ENCODE results near the gene FNDC3B.

The FNDC3B gene

DNA sequence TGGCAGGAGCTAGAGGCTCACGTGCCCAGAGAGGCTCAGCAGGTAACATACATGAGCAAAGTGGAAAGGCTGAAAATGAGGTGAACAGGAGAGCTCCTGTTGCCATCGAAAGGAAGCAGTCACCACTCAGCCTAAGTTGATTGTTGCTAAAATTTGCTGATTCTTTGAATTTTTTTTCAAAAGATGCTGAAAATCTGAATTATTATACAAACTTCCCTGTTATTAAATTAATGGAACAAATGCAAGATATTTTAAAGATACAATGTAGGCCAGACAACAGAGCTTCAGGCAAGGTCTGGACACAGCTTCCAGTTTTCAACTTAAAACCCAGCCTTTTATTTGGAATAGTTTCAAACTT is 257.6 kb downstream of the FNDC3B start:
- DNase-seq, result no peak

DNA sequence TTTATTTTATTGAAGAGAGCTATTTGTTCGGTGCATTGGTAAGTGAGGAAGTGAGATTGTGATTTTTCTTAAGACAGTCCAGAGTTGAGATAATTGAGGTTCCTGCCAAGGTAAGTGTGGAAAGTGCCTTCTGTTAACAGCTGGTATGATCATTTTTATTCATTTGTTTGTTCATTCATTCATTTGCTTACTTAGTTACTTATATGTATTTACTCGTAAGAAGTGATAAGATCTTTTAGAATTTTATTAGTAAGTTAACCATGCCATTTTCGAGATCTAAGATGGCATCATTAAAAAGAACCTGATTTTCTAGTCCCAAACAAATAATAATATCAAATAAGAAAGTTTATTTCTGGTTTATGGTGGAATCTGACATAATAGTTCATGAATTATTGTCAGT is 258.9 kb downstream of the FNDC3B start:
- no peak for DNase-seq

GRCh38 chr3:172300187-172300586 is 260.8 kb downstream of the FNDC3B start:
- no peak for DNase-seq

GRCh38 chr3:172300862-172301261 is 261.5 kb downstream of the FNDC3B start:
- DNase-seq, result no peak

GRCh38 chr3:172302203-172302602 is 262.8 kb downstream of the FNDC3B start:
- no peak for DNase-seq

DNA sequence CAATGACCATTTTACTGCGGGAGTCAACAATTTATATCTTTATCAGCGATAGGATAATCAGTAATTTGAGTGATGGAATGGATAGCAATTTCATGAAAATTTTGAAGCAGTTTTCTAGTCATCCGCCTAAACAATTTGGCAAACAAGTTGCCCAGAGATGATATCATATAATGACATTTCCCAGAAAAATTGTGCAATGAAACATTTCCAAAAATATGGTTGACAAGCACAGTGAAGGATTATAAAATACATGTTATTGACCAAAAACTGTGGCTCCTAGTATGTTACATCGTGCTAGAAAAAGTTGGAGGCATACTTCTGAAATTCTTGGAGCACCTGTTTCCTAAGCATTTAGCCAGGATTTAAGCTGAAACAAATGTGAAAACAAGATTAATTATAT is 263.8 kb downstream of the FNDC3B start:
- DNase-seq, result no peak

GRCh38 chr3:172303941-172304558 is 264.7 kb downstream of the FNDC3B start:
- no peak for DNase-seq

GRCh38 chr3:172305552-172305951 is 266.2 kb downstream of the FNDC3B start:
- DNase-seq, result no peak

DNA sequence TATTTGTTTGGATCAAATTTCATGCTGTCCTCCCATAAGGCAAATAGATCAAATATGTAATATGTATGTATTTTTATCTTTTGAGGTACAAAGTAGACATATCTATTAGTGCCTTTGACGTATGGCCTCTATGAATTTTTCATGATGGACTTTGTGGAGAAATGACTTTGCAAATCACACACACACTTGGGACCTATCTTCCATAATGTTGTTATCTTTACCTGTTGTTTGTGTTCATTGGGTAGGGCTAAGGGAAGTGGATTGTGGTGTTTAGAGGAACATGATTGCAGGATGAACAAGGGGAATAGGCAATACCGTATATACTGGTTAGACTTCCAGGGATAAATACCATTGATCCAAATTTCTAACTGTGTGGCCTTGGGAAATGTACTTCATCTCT is 266.6 kb downstream of the FNDC3B start:
- DNase-seq, result no peak

GRCh38 chr3:172307141-172307560 is 267.8 kb downstream of the FNDC3B start:
- DNase-seq, result no peak

DNA sequence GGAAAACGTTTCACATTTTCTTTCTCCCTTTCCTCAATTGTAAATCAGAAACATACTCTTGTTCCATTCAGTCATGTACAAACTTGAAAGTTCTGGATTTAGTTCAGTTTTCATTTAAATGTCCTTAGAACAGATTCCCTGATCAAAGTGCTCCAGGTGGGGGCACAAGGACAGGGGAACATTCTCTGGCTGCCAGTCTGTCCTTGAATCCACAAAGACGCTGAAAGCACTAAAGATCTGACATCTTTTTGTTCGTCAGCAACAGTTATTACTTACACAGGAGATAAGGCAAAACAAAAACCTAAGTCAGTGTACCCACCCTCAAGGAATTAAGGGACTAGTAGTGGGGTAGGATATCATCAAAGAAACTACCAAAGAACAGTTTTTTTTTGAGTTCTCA is 269.7 kb downstream of the FNDC3B start:
- DNase-seq, result no peak

GRCh38 chr3:172309741-172310427 is 270.5 kb downstream of the FNDC3B start:
- no peak for DNase-seq

DNA sequence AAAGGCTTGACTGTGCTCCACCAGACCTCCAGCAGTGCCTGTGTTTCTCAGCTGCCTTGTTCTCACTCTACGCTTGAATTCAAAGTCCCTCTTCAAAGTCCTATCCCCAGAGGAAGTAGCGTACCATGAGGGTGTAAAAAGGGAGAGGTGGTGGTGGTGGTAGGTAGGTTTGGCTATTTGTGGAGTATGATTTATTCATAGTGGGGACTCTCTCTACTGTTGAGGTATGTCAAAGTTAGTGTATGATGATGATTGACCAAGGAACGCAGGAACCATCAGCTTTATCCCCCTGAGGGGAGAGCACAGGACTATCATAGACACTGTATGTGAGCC is 271.0 kb downstream of the FNDC3B start:
- DNase-seq, result no peak

- no peak for DNase-seq
Measured at GRCh38 chr3:172311217-172311616, 271.8 kb downstream of the FNDC3B start.

- DNase-seq, result no peak
Measured at GRCh38 chr3:172312001-172312400, 272.6 kb downstream of the FNDC3B start.

DNA sequence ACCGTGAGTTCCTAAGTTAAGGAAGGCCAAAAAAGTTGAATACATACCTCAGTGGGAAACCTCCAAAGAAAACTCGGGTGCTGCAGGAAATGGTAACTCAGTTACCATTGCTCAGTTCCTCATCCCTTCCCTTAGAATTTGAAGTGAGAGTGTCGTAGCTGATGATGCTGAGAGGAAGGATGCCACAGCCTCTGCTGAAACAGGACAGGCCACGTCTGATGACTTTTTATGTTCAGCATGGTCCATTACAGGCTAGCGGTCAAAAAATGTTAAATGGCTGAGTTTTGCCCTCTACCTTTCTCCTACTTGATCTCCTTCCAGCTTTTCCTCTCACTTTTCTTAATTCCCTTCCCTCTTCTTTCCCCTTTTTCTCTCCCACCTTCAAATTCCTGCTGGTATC is 273.3 kb downstream of the FNDC3B start:
- DNase-seq, result no peak

DNA sequence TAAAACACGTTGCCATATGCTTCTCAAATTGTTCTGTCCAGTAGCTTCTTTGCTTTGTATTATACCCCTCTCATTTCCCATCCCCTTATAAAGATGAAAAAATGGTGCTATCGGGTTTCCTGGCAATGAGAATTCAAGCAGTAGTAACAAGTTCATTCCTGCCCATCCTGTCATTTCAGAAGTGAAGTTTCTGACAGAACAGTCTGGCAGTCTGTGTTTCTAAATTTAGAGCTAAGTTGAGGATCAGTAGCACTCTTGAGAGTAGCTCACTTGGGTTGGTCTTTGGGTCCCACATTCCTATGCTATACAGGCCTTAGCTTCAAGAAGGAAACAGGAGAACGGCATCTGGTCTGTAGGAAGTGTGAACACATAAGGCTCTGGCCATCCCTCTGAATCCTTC is 274.3 kb downstream of the FNDC3B start:
- no peak for DNase-seq

GRCh38 chr3:172314591-172315160 is 275.3 kb downstream of the FNDC3B start:
- no peak for DNase-seq

DNA sequence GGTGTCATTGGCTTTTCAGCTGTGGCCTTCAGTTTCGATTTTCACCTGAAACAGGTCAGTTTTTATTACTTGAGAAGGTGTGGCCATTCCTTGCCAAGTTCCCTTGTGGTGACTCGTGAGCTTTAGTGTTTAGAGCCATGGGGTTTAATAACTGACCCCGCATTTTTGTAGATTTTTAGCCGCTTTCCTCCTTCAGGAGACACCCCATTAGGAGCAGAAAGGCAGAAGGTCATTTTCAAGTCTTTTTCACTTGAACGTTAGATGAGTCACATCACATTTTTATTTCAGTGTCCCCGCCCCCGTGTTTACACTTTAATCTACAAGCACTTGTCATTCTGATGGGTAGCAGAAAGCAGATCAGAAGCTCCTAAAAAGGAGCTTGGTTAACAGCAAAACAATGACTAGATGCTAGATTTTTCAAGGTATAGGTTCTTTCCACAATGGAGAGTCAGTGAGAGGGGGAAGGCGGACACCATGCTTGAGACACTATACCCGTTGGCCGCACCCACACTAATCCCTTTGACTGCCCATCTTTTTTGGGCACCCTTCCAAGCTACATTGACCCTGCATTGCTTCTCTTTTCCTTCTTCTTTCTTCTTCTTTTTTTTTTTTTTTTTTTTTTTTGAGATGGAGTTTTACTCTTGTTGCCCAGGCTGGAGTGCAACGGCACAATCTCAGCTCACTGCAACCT is 276.2 kb downstream of the FNDC3B start:
- DNase-seq, result no peak

- DNase-seq, result no peak
Measured at GRCh38 chr3:172316758-172317157, 277.4 kb downstream of the FNDC3B start.

DNA sequence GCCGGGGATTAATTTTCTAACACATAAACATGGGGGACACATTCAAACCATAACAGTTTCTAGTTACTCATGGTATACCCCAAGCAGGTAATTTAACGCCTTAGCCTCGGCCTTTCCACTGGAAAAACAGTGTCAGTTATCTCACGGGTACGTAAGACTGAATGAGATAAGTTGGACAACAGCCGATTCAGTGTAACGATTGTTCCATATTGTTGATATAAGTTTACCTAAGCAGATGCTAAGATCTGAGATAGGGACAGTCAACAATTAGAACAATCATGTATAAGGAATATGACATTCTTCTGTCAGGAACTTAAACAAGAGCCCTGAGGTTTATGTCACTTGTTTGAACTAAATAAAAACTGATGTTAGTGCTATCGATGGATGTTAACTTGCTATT is 278.1 kb downstream of the FNDC3B start:
- no peak for DNase-seq

- DNase-seq, result no peak
Measured at GRCh38 chr3:172317984-172318383, 278.6 kb downstream of the FNDC3B start.

- no peak for DNase-seq
Measured at GRCh38 chr3:172319595-172319994, 280.2 kb downstream of the FNDC3B start.

- no peak for DNase-seq
Measured at GRCh38 chr3:172320468-172320867, 281.1 kb downstream of the FNDC3B start.
